Breast epithelium (tissue), 3 donors: ENCODE measurements around the gene FMC1.

Experiments
- POLR2A ChIP-seq: fragments of 450-650 bp; IDR thresholded peaks from one replicate; pipeline ENCODE4 v1.6.1; 2016; ENCODE audit warnings: antibody characterized with exemption, mild to moderate bottlenecking, moderate library complexity
- TF ChIP-seq, protein P1 (sequence below), 3 donors: fragments of 450-650 bp; IDR thresholded peaks; one replicate each; pipeline ENCODE4 v1.5.1; 2016 to 2017; ENCODE audit warnings: antibody characterized with exemption in 3 of 3, mild to moderate bottlenecking in 3 of 3, moderate library complexity in 3 of 3

DNA sequence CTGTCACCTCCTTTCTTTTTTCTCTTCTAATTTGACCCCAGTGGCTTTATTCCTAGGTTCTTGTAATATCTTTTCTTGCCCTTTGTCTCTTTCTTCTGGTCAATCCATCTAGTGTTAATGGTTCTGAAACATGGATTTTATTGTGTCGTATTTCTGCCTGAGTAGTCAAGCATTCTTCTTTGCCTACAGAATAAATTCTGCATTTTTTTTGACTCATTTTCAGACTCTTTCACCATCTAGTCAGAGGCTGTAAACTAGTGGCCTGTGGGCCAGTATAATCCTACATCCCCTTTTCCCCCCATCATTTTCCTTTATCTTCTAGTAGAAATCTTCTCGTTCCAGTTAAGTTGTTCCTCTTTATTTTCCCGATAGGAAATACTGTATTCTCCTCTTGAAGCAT lies 48.0 kb downstream of the FMC1 start:
- TF ChIP-seq, protein P1, sequence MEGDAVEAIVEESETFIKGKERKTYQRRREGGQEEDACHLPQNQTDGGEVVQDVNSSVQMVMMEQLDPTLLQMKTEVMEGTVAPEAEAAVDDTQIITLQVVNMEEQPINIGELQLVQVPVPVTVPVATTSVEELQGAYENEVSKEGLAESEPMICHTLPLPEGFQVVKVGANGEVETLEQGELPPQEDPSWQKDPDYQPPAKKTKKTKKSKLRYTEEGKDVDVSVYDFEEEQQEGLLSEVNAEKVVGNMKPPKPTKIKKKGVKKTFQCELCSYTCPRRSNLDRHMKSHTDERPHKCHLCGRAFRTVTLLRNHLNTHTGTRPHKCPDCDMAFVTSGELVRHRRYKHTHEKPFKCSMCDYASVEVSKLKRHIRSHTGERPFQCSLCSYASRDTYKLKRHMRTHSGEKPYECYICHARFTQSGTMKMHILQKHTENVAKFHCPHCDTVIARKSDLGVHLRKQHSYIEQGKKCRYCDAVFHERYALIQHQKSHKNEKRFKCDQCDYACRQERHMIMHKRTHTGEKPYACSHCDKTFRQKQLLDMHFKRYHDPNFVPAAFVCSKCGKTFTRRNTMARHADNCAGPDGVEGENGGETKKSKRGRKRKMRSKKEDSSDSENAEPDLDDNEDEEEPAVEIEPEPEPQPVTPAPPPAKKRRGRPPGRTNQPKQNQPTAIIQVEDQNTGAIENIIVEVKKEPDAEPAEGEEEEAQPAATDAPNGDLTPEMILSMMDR (IDR thresholded peaks at IDR 0.05): no peak
- no peak for TF ChIP-seq POLR2A
